Right lobe of liver (tissue), 4 donors: ENCODE results near the gene COX6B2.

Experiments used
- CTCF ChIP-seq, 4 donors: fragments of 200-600 bp in 3 of 4; fragments of 450-650 bp in 1 of 4; IDR thresholded peaks; one replicate each; pipeline versions ENCODE4 v1.5.1 to v1.8.0; 2016 to 2022; ENCODE audit warnings: antibody characterized with exemption in 4 of 4, mild to moderate bottlenecking in 2 of 4
- POLR2A ChIP-seq: fragments of 450-650 bp; IDR thresholded peaks from one replicate; pipeline ENCODE4 v1.6.1; 2017; ENCODE audit warnings: antibody characterized with exemption, mild to moderate bottlenecking
- donor health status: DM: no; HTN: no; CAD: no.
- donor health status: DM: no; HTN: no; CAD: no.
- donor health status: DM: no; HTN: yes; CAD: no.

GRCh38 chr19:55392820-55393761 is 38.6 kb upstream of the COX6B2 start:
- TF ChIP-seq CTCF (IDR thresholded peaks at IDR 0.05) (no peak), POLR2A (no peak)
